Fibroblast of mammary gland (primary cell): Measurements from ENCODE around the gene ZC3H4.

Experiments
- DNase-seq: peaks from one replicate; pipeline ENCODE4 v3.0.0-alpha.2; 2010; ENCODE audit warnings: low read depth
- H3K4me3 ChIP-seq: 2 replicates; pipeline ENCODE4 v1.5.1; 2011; ENCODE audit warnings: low read depth, mild to moderate bottlenecking, low read length, moderate library complexity; ENCODE audit not compliant: control insufficient read depth
- CTCF ChIP-seq: conservative IDR thresholded peaks from 2 replicates; pipeline ENCODE4 v1.5.1; 2011; ENCODE audit warnings: low read depth, low read length, inconsistent platforms; ENCODE audit not compliant: control insufficient read depth, insufficient read depth

ZC3H4 gene

GRCh38 chr19:47018923-47019322, 94.7 kb downstream of the ZC3H4 start:
- TF ChIP-seq CTCF, result no peak
- DNase-seq, result no peak
- H3K4me3 ChIP-seq, result no peak overlapping the region
